Measurements from ENCODE around the gene TCHHL1. TPM values are rescaled to one million over a fixed set of nuclear protein-coding genes. Genes with fewer than 3 reads are reported as not detected.

TCHHL1 gene
- total RNA-seq, 1 donor from 2014 or later: not detected

- H3K9me3 Mint-ChIP-seq (ENCODE audit: low read depth): no peaks in the 10 kb centered on the region
- H3K27ac Mint-ChIP-seq (ENCODE audit: unreplicated experiment): no peak overlapping the region
- TF ChIP-seq, protein P1, sequence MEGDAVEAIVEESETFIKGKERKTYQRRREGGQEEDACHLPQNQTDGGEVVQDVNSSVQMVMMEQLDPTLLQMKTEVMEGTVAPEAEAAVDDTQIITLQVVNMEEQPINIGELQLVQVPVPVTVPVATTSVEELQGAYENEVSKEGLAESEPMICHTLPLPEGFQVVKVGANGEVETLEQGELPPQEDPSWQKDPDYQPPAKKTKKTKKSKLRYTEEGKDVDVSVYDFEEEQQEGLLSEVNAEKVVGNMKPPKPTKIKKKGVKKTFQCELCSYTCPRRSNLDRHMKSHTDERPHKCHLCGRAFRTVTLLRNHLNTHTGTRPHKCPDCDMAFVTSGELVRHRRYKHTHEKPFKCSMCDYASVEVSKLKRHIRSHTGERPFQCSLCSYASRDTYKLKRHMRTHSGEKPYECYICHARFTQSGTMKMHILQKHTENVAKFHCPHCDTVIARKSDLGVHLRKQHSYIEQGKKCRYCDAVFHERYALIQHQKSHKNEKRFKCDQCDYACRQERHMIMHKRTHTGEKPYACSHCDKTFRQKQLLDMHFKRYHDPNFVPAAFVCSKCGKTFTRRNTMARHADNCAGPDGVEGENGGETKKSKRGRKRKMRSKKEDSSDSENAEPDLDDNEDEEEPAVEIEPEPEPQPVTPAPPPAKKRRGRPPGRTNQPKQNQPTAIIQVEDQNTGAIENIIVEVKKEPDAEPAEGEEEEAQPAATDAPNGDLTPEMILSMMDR (IDR thresholded peaks at IDR 0.05): no peak
- H3K36me3 Mint-ChIP-seq (ENCODE audit: low read depth): no peaks in the 10 kb centered on the region
- peaks cover 36% of the 10 kb centered on the region for H3K27me3 Mint-ChIP-seq (ENCODE audit: low read depth)
- no peak overlapping the region for H3K4me3 Mint-ChIP-seq (ENCODE audit: unreplicated experiment)
- H3K4me1 Mint-ChIP-seq (ENCODE audit: low read depth): no peaks in the 10 kb centered on the region
- no peak for DNase-seq (ENCODE audit: low spot score)
Measured at GRCh38 chr1:152118915-152119314, 30.1 kb upstream of the TCHHL1 start.

GRCh38 chr1:152115344-152115743, 26.5 kb upstream of the TCHHL1 start, which contains the start of gene TCHH:
Gene TCHH, minus strand, starts transcription at chr1:152115444. Its CDS starts 1,364 bp downstream, at chr1:152114080.
- TF ChIP-seq, protein P1 (IDR thresholded peaks at IDR 0.05): no peak
- Mint-ChIP-seq H3K27ac (ENCODE audit: unreplicated experiment) (no peak within 1 kb of the TSS), H3K4me3 (ENCODE audit: unreplicated experiment) (no peak within 1 kb of the TSS), H3K36me3 (ENCODE audit: low read depth) (no peaks in the 10 kb centered on the region), H3K4me1 (ENCODE audit: low read depth) (no peaks in the 10 kb centered on the region), H3K9me3 (ENCODE audit: low read depth) (no peaks in the 10 kb centered on the region), H3K27me3 (ENCODE audit: low read depth) (peaks cover 19% of the 10 kb centered on the region)
- no peak for DNase-seq (ENCODE audit: low spot score)

DNA sequence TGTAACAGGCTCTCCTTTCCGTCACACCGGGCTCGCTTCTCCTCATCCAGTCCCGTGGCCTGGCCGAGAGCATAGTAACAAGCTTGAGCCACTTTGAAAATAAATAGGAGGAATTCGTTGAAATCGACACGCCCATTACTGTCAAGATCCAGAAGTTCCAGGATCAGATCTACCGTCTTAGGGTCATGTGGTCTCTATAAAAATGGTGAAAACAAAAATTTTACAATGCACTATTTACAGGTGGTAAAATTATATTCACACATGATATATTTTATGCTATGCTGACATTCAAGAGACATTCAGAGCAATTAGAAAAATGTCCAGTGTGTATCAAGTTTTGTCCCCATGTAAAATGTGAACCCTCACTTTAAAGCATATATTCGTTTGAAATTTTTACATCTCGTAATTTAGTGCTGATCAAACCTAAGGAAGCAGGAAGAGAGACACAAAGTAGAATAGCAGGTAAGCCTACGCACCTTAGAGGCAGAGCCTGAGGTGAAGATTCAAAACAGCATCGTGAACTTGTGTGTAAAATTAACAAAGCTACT, 24.1 kb upstream of the TCHHL1 start:
- H3K4me1 Mint-ChIP-seq (ENCODE audit: low read depth): no peaks in the 10 kb centered on the region
- no peak for DNase-seq (ENCODE audit: low spot score)
- H3K27me3 Mint-ChIP-seq (ENCODE audit: low read depth): peaks cover 12% of the 10 kb centered on the region

GRCh38 chr1:152112101-152112884, 23.4 kb upstream of the TCHHL1 start:
- Mint-ChIP-seq H3K4me1 (ENCODE audit: low read depth) (no peaks in the 10 kb centered on the region), H3K27ac (ENCODE audit: unreplicated experiment) (no peak overlapping the region), H3K9me3 (ENCODE audit: low read depth) (peaks cover 11% of the 10 kb centered on the region), H3K36me3 (ENCODE audit: low read depth) (peaks cover 5% of the 10 kb centered on the region), H3K27me3 (ENCODE audit: low read depth) (peaks cover 11% of the 10 kb centered on the region), H3K4me3 (ENCODE audit: unreplicated experiment) (no peak overlapping the region)
- no peak for DNase-seq (ENCODE audit: low spot score)
- TF ChIP-seq, protein P1 (IDR thresholded peaks at IDR 0.05): no peak

More for the DNA sequence above, 24.1 kb upstream of the TCHHL1 start:
- TF ChIP-seq, protein P1 (IDR thresholded peaks at IDR 0.05): no peak
- Mint-ChIP-seq H3K27ac (ENCODE audit: unreplicated experiment) (no peak overlapping the region), H3K4me3 (ENCODE audit: unreplicated experiment) (no peak overlapping the region), H3K36me3 (ENCODE audit: low read depth) (peaks cover 3% of the 10 kb centered on the region), H3K9me3 (ENCODE audit: low read depth) (peaks cover 5% of the 10 kb centered on the region)

- no peak for DNase-seq (ENCODE audit: low spot score)
Measured at GRCh38 chr1:152111515-152111968, 22.7 kb upstream of the TCHHL1 start.

More at GRCh38 chr1:152111515-152111968, 22.7 kb upstream of the TCHHL1 start:
- Mint-ChIP-seq H3K4me1 (ENCODE audit: low read depth) (no peaks in the 10 kb centered on the region), H3K36me3 (ENCODE audit: low read depth) (peaks cover 5% of the 10 kb centered on the region), H3K27ac (ENCODE audit: unreplicated experiment) (no peak overlapping the region), H3K27me3 (ENCODE audit: low read depth) (peaks cover 5% of the 10 kb centered on the region), H3K4me3 (ENCODE audit: unreplicated experiment) (no peak overlapping the region), H3K9me3 (ENCODE audit: low read depth) (peaks cover 11% of the 10 kb centered on the region)
- TF ChIP-seq, protein P1 (IDR thresholded peaks at IDR 0.05): no peak
